Astrocyte (in vitro differentiated cells and primary cell): ENCODE measurements around the gene GSE1.

Experiments
- EZH2 ChIP-seq: IDR thresholded peaks from 2 replicates; pipeline ENCODE4 v1.6.1; 2012; ENCODE audit warnings: mild to moderate bottlenecking, low read length, inconsistent platforms; ENCODE audit not compliant: insufficient read depth
- TF ChIP-seq, protein P1 (sequence below): IDR thresholded peaks from 2 replicates; pipeline ENCODE4 v1.5.1; 2011; ENCODE audit warnings: low read depth, mild to moderate bottlenecking, inconsistent platforms, low read length, moderate library complexity; ENCODE audit not compliant: insufficient read depth

DNA sequence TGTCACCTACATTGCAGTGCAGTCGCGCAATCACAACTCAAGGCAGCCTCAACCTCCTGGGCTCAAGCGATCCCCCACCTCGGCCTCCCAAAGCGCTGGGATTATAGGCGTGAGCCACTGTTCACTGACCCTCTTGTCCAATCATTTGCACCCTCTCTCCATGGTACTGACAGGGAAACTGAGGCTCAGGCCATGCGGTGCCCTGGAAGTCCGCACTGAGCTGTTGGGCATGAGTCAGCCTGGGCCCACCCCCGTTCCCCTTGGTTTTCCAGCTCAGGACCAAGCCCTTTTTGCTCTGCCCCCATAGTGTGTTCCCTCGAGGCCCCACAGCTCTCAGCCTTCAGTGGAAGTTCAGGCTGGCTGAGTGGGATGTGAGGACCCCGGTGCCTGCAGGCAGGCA is 10.1 kb downstream of the GSE1 start:
- no peak for TF ChIP-seq EZH2
- TF ChIP-seq, protein P1, sequence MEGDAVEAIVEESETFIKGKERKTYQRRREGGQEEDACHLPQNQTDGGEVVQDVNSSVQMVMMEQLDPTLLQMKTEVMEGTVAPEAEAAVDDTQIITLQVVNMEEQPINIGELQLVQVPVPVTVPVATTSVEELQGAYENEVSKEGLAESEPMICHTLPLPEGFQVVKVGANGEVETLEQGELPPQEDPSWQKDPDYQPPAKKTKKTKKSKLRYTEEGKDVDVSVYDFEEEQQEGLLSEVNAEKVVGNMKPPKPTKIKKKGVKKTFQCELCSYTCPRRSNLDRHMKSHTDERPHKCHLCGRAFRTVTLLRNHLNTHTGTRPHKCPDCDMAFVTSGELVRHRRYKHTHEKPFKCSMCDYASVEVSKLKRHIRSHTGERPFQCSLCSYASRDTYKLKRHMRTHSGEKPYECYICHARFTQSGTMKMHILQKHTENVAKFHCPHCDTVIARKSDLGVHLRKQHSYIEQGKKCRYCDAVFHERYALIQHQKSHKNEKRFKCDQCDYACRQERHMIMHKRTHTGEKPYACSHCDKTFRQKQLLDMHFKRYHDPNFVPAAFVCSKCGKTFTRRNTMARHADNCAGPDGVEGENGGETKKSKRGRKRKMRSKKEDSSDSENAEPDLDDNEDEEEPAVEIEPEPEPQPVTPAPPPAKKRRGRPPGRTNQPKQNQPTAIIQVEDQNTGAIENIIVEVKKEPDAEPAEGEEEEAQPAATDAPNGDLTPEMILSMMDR = no peak
